Neuron (in vitro differentiated cells): ENCODE results near the gene WNT8A.

ENCODE experiments used
- H2AFZ ChIP-seq: one replicate; pipeline ENCODE4 v1.6.1; 2013; ENCODE audit warnings: low read depth, mild to moderate bottlenecking, inconsistent platforms, low read length, moderate library complexity
- H3K27me3 ChIP-seq: one replicate; pipeline ENCODE4 v1.6.1; 2013; ENCODE audit warnings: low read length; ENCODE audit not compliant: insufficient read depth
- H3K36me3 ChIP-seq: one replicate; pipeline ENCODE4 v1.6.1; 2013; ENCODE audit warnings: low read length; ENCODE audit not compliant: insufficient read depth
- H3K4me1 ChIP-seq: one replicate; pipeline ENCODE4 v1.6.1; 2013; ENCODE audit warnings: low read length; ENCODE audit not compliant: insufficient read depth
- H3K4me3 ChIP-seq: 2 replicates; pipeline ENCODE4 v1.5.1; 2013; ENCODE audit warnings: mild to moderate bottlenecking, low read length, moderate library complexity
- H3K9me3 ChIP-seq: one replicate; pipeline ENCODE4 v1.6.1; 2013; ENCODE audit warnings: low read length

WNT8A gene

DNA sequence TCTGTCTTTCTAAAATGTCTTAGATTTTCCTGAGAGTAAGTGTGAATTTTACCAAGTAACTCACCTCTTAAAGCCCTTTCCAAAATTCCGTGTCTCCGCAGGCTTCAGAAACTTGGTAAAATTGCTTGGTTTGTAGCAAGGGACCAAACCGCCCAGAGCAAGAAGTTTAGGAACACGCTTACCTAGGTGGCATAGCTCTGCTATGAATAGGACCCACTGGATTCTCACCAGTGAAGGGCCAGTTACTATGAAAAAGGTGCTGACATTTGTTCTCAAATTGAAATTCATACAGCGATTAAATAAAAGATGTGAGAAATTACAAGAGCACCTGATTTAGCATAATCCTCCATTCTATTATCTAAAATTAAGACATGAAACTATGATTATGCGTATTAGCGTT lies 48.7 kb downstream of the WNT8A start:
- Histone ChIP-seq H3K4me1 (no peaks in the 10 kb centered on the region), H3K36me3 (no peaks in the 10 kb centered on the region), H2AFZ (no peak overlapping the region), H3K4me3 (no peak overlapping the region), H3K9me3 (no peaks in the 10 kb centered on the region), H3K27me3 (no peaks in the 10 kb centered on the region)

DNA sequence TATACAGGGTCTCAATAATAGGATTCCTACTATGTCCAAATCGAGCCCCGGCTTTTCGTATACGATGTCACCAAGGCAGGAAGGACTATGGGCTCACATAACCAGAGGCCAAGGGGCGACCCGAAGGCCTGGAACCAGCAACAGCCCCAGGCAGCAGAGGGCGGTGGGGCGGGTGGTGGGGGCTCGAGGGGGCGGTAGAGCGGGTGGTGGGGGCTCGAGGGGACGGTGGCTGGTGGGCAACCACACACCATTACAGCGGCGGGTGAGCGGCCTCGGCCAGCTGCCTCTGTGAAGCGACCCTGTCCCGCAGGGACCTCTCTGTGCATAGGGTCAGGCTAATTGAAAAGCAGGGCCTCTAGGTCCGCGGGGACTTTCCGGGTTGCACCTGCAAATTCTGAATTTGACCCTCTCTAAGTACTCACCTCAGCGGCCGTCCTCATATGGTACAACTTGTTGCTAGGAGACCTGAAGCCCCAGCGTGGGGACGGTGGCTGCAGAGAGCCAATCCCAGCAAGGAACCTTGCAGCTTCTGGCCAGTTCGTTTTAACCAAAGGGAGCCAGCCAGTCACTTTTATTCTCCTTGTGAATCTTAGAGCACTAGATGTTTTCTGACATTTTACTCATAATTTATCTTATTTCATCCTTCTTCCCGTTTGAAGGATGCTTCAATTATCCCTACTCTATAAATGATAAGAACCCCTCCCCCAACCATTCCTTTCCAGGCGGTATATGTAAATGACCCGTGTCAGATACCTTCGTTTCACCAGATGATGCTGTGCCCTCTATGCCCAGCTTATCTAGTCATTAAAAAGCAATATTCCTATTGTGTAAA lies 55.3 kb downstream of the WNT8A start, which contains the start of gene NME5:
TSS of gene NME5 (minus strand) at position 480 of the 832 bp plus-strand sequence. CDS start 648 bp downstream, outside the sequence.
- no peaks in the 10 kb centered on the region for H3K9me3 ChIP-seq
- H3K4me3 ChIP-seq: peak within 1 kb of the TSS; percentile 99
- no peaks in the 10 kb centered on the region for H3K27me3 ChIP-seq
- peak within 1 kb of the TSS; percentile 98 for H2AFZ ChIP-seq
- H3K36me3 ChIP-seq: no peaks in the 10 kb centered on the region
- H3K4me1 ChIP-seq: peaks cover 12% of the 10 kb centered on the region

DNA sequence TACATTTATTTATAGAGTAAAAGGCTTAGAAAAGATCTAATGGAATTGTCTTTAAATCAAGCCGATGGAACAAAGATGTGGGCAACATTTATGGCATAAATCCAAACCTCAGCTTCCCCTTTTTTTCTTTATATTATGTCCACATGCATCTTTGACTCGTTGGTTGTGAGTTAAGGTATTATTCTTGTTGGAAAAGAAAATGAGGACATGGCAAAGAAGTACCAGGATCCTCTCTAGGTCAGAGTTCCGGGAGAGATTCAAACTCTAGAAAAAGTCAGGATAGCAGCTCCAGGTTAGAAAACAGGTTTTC lies 55.9 kb downstream of the WNT8A start:
- Histone ChIP-seq H3K9me3 (no peaks in the 10 kb centered on the region), H2AFZ (peak overlapping the region; percentile 98), H3K36me3 (no peaks in the 10 kb centered on the region), H3K4me3 (peak overlapping the region; percentile 99), H3K27me3 (no peaks in the 10 kb centered on the region), H3K4me1 (peaks cover 12% of the 10 kb centered on the region)

DNA sequence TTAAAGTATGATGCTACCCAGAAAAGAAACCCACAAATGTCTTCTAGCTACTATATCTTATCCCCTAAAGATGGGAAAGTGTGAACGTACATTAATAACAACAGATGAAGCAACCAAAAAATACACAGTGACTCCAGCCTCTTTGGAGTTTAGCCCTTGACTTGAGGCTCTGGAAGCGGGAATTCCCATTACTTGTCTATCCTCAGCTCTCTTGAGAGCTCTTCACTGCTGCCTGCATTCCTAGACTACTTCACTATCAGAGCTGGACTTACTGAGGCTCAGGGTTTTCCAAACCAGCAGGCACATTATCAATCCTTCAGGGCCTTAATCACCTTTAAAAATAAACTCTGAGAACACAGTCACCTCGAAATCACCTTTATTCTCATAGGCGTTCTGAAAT lies 56.4 kb downstream of the WNT8A start:
- no peak overlapping the region for H2AFZ ChIP-seq
- no peaks in the 10 kb centered on the region for H3K27me3 ChIP-seq
- no peaks in the 10 kb centered on the region for H3K36me3 ChIP-seq
- no peak overlapping the region for H3K4me3 ChIP-seq
- H3K4me1 ChIP-seq: peaks cover 12% of the 10 kb centered on the region
- no peaks in the 10 kb centered on the region for H3K9me3 ChIP-seq
